SK-N-SH treated with all-trans-retinoic acid at 6 μM for 48 hours (cell line): Measurements from ENCODE around the gene FAM240B.

Experiments
- ATAC-seq: fragments of 200-7000 bp; cut with Tn5 transposase; 3 replicates; pipeline ENCODE4 v1.9.1; 2020; ENCODE audit warnings: mild to moderate bottlenecking, moderate library complexity
- ARNTL ChIP-seq: fragments of 450-650 bp; formaldehyde crosslinking; IDR thresholded peaks from 2 replicates; pipeline ENCODE4 v1.5.0; 2020; ENCODE audit warnings: low read depth, mild to moderate bottlenecking, moderate library complexity, borderline replicate concordance
- BACH2 ChIP-seq: fragments of 250-450 bp; sonication (Bioruptor Pico); IDR thresholded peaks from 2 replicates; pipeline ENCODE4 v1.9.0; 2021; ENCODE audit warnings: mild to moderate bottlenecking, borderline replicate concordance
- CREB5 ChIP-seq: fragments of 250-450 bp; sonication (Bioruptor Pico); IDR thresholded peaks from 2 replicates; pipeline ENCODE4 v1.5.1; 2020; ENCODE audit warnings: low read depth, mild to moderate bottlenecking, moderate library complexity
- CSDC2 ChIP-seq: fragments of 250-450 bp; sonication (Bioruptor Pico); IDR thresholded peaks from 2 replicates; pipeline ENCODE4 v1.5.0; 2020; ENCODE audit warnings: mild to moderate bottlenecking, moderate library complexity
- CSRNP3 ChIP-seq: fragments of 250-450 bp; sonication (Bioruptor Pico); IDR thresholded peaks from 2 replicates; pipeline ENCODE4 v1.5.1; 2021; ENCODE audit warnings: mild to moderate bottlenecking, moderate library complexity
- ESRRG ChIP-seq: fragments of 250-450 bp; sonication (Bioruptor Pico); IDR thresholded peaks from 2 replicates; pipeline ENCODE4 v1.6.1; 2021; ENCODE audit warnings: mild to moderate bottlenecking
- GLIS3 ChIP-seq: fragments of 250-450 bp; sonication (Bioruptor Pico); IDR thresholded peaks from 2 replicates; pipeline ENCODE4 v1.5.0; 2020; ENCODE audit warnings: mild to moderate bottlenecking, moderate library complexity
- ISL1 ChIP-seq: fragments of 250-450 bp; sonication (Bioruptor Pico); IDR thresholded peaks from 2 replicates; pipeline ENCODE4 v2.1.2; 2022; ENCODE audit warnings: mild to moderate bottlenecking, moderate library complexity
- OSR1 ChIP-seq: fragments of 250-450 bp; sonication (Bioruptor Pico); IDR thresholded peaks from 2 replicates; pipeline ENCODE4 v1.8.0; 2022; ENCODE audit warnings: moderate library complexity, mild to moderate bottlenecking, inconsistent platforms
- PPARA ChIP-seq: fragments of 250-450 bp; sonication (Bioruptor Pico); IDR thresholded peaks from 2 replicates; pipeline ENCODE4 v1.5.0; 2020; ENCODE audit warnings: mild to moderate bottlenecking, borderline replicate concordance
- RARB ChIP-seq: fragments of 250-450 bp; sonication (Bioruptor Pico); IDR thresholded peaks from 2 replicates; pipeline ENCODE4 v1.8.0; 2021; ENCODE audit warnings: mild to moderate bottlenecking, moderate library complexity
- SNAI2 ChIP-seq: fragments of 250-450 bp; sonication (Bioruptor Pico); IDR thresholded peaks from 2 replicates; pipeline ENCODE4 v1.5.0; 2020; ENCODE audit warnings: mild to moderate bottlenecking, moderate library complexity
- TCF4 ChIP-seq: fragments of 250-450 bp; sonication (Bioruptor Pico); IDR thresholded peaks from 2 replicates; pipeline ENCODE4 v1.8.0; 2021; ENCODE audit warnings: mild to moderate bottlenecking, moderate library complexity, borderline replicate concordance
- TOX ChIP-seq: fragments of 250-450 bp; sonication (Bioruptor Pico); IDR thresholded peaks from 2 replicates; pipeline ENCODE4 v1.8.0; 2021; ENCODE audit warnings: mild to moderate bottlenecking, moderate library complexity, borderline replicate concordance
- TSHZ2 ChIP-seq: fragments of 250-450 bp; sonication (Bioruptor Pico); IDR thresholded peaks from 2 replicates; pipeline ENCODE4 v1.5.0; 2020; ENCODE audit warnings: mild to moderate bottlenecking, moderate library complexity
- ZC3H10 ChIP-seq: fragments of 250-450 bp; sonication (Bioruptor Pico); IDR thresholded peaks from 2 replicates; pipeline ENCODE4 v1.5.1; 2021; ENCODE audit warnings: mild to moderate bottlenecking, moderate library complexity
- ZFP3 ChIP-seq: fragments of 250-450 bp; sonication (Bioruptor Pico); IDR thresholded peaks from 2 replicates; pipeline ENCODE4 v1.5.0; 2020; ENCODE audit warnings: mild to moderate bottlenecking, moderate library complexity
- ZNF565 ChIP-seq: fragments of 450-650 bp; formaldehyde crosslinking; conservative IDR thresholded peaks from 2 replicates; pipeline ENCODE4 v1.5.0; 2020; ENCODE audit warnings: low read depth, mild to moderate bottlenecking, moderate library complexity
- ZNF70 ChIP-seq: fragments of 450-650 bp; formaldehyde crosslinking; IDR thresholded peaks from 2 replicates; pipeline ENCODE4 v1.5.0; 2020; ENCODE audit warnings: mild to moderate bottlenecking, moderate library complexity
- ZNF8 ChIP-seq: fragments of 450-650 bp; formaldehyde crosslinking; IDR thresholded peaks from 2 replicates; pipeline ENCODE4 v1.5.0; 2020; ENCODE audit warnings: mild to moderate bottlenecking, moderate library complexity
- TF ChIP-seq, protein P1 (sequence below): fragments of 250-450 bp; sonication (Bioruptor Pico); IDR thresholded peaks from 2 replicates; pipeline ENCODE4 v1.8.0; 2020; ENCODE audit warnings: mild to moderate bottlenecking, moderate library complexity, borderline replicate concordance
- TF ChIP-seq, protein P2 (sequence below): fragments of 250-450 bp; sonication (Bioruptor Pico); IDR thresholded peaks from 2 replicates; pipeline ENCODE4 v1.8.0; 2021; ENCODE audit warnings: low read depth, mild to moderate bottlenecking, moderate library complexity, borderline replicate concordance

FAM240B gene

DNA sequence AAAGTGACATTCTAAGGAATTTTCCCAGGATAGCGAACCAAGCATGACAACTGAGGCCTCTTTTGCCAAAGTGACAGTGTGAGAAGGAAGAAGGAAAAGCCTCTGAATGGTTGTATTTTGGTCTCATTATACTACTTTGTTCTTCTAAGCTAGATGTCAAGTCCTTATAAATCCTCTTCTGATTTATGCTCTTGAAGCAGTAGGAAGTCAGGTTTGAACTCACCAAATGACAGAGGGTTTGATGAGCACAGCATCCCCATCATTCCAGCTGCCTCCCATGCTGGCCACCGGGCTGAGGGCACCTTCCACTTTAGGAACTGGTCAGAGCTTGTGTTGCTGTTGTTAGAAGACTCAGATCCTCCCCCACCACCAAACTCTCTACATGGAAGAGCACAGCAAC lies 44.1 kb downstream of the FAM240B start:
- TF ChIP-seq ARNTL (no peak), OSR1 (no peak), PPARA (CRISPR knock-in tag) (no peak), GLIS3 (CRISPR knock-in tag) (no peak), TCF4 (CRISPR knock-in tag) (no peak), ISL1 (CRISPR knock-in tag) (no peak), TSHZ2 (CRISPR knock-in tag) (no peak), RARB (CRISPR knock-in tag) (no peak), CSDC2 (CRISPR knock-in tag) (no peak), ZNF8 (CRISPR knock-in tag) (no peak), CSRNP3 (CRISPR knock-in tag) (no peak), ZNF70 (CRISPR knock-in tag) (no peak), CREB5 (CRISPR knock-in tag) (no peak), SNAI2 (CRISPR knock-in tag) (no peak), BACH2 (no peak), ZNF565 (CRISPR knock-in tag) (no peak), ZFP3 (CRISPR knock-in tag) (no peak), TOX (CRISPR knock-in tag) (no peak)
- TF ChIP-seq, protein P1, sequence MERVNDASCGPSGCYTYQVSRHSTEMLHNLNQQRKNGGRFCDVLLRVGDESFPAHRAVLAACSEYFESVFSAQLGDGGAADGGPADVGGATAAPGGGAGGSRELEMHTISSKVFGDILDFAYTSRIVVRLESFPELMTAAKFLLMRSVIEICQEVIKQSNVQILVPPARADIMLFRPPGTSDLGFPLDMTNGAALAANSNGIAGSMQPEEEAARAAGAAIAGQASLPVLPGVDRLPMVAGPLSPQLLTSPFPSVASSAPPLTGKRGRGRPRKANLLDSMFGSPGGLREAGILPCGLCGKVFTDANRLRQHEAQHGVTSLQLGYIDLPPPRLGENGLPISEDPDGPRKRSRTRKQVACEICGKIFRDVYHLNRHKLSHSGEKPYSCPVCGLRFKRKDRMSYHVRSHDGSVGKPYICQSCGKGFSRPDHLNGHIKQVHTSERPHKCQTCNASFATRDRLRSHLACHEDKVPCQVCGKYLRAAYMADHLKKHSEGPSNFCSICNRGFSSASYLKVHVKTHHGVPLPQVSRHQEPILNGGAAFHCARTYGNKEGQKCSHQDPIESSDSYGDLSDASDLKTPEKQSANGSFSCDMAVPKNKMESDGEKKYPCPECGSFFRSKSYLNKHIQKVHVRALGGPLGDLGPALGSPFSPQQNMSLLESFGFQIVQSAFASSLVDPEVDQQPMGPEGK (CRISPR knock-in tag): no peak
- TF ChIP-seq, protein P2, sequence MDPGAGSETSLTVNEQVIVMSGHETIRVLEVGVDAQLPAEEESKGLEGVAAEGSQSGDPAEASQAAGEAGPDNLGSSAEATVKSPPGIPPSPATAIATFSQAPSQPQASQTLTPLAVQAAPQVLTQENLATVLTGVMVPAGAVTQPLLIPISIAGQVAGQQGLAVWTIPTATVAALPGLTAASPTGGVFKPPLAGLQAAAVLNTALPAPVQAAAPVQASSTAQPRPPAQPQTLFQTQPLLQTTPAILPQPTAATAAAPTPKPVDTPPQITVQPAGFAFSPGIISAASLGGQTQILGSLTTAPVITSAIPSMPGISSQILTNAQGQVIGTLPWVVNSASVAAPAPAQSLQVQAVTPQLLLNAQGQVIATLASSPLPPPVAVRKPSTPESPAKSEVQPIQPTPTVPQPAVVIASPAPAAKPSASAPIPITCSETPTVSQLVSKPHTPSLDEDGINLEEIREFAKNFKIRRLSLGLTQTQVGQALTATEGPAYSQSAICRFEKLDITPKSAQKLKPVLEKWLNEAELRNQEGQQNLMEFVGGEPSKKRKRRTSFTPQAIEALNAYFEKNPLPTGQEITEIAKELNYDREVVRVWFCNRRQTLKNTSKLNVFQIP: no peak
- ATAC-seq: no peak

DNA sequence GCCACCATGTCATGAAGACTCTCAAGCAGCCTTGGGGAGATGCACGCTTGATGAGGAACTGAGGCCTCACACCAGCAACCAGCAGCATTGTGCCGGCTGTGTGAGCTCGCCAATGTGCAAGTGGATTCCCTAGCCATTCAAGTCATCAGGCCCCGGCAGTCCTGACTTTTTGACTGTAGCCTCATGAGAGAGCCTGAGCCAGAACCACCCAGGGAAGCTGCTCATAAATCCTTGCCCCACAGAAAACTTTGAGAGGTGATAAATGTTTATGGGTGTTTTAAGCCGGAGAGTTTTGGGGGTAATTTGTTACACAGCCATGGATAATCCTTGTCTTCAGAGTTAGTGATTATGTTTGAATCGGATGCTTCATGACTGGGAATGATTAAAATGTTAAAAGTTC lies 44.7 kb downstream of the FAM240B start:
- no peak for ATAC-seq
- no peak for TF ChIP-seq ZNF565 (CRISPR knock-in tag)
- no peak for TF ChIP-seq ZNF70 (CRISPR knock-in tag)
- TF ChIP-seq RARB (CRISPR knock-in tag): no peak
- TF ChIP-seq CSRNP3 (CRISPR knock-in tag): no peak
- TF ChIP-seq, protein P1 (CRISPR knock-in tag): no peak
- TF ChIP-seq CSDC2 (CRISPR knock-in tag): no peak
- TF ChIP-seq ZNF8 (CRISPR knock-in tag): no peak
- TF ChIP-seq, protein P2: no peak
- TF ChIP-seq BACH2: no peak
- no peak for TF ChIP-seq ARNTL
- no peak for TF ChIP-seq ZFP3 (CRISPR knock-in tag)
- no peak for TF ChIP-seq SNAI2 (CRISPR knock-in tag)
- TF ChIP-seq ISL1 (CRISPR knock-in tag): no peak
- no peak for TF ChIP-seq CREB5 (CRISPR knock-in tag)
- no peak for TF ChIP-seq TCF4 (CRISPR knock-in tag)
- no peak for TF ChIP-seq PPARA (CRISPR knock-in tag)
- no peak for TF ChIP-seq GLIS3 (CRISPR knock-in tag)
- TF ChIP-seq ZC3H10 (CRISPR knock-in tag): no peak
- TF ChIP-seq ESRRG (CRISPR knock-in tag): no peak
- TF ChIP-seq TOX (CRISPR knock-in tag): no peak
